Prostate gland (tissue), 2 donors: Measurements from ENCODE around the gene TDRD9. TPM values are rescaled to one million over a fixed set of nuclear protein-coding genes. Genes with fewer than 3 reads are reported as not detected.

ENCODE experiments used
- DNase-seq: peaks from one replicate; pipeline ENCODE4 v3.0.0-alpha.2; 2019; ENCODE audit warnings: low spot score
- H3K27ac ChIP-seq, 2 donors: fragments of 200-600 bp; sonication (generic); 2 replicates each; pipeline ENCODE4 v1.5.1; 2017 to 2019
- H3K27me3 ChIP-seq: fragments of 200-600 bp; sonication (generic); replicated peaks from 2 replicates; pipeline ENCODE4 v1.5.1; 2019; ENCODE audit not compliant: insufficient read depth
- H3K36me3 ChIP-seq, 2 donors: fragments of 200-600 bp; sonication (generic); 1 replicate in 1 of 2; 2 replicates in 1 of 2; pipeline versions ENCODE4 v1.5.1 to v1.8.1; 2017 to 2019
- H3K4me1 ChIP-seq: fragments of 200-600 bp; sonication (generic); replicated peaks from 2 replicates; pipeline ENCODE4 v1.5.1; 2019
- H3K4me3 ChIP-seq, 2 donors: fragments of 200-600 bp; sonication (generic); 2 replicates each; pipeline ENCODE4 v1.5.1; 2017 to 2019
- H3K9me3 ChIP-seq: fragments of 200-600 bp; sonication (generic); 2 replicates; pipeline ENCODE4 v1.5.1; 2017
- CTCF ChIP-seq, 4 experiments: fragments of 200-600 bp in 2 of 4; fragments of 450-650 bp in 2 of 4; sonication (generic) in 2 of 4; IDR thresholded peaks; 1 replicate in 3 of 4; 2 replicates in 1 of 4; pipeline ENCODE4 v1.5.1; 2016 to 2019; ENCODE audit warnings: antibody characterized with exemption in 4 of 4, mild to moderate bottlenecking in 2 of 4, moderate library complexity in 2 of 4
- POLR2A ChIP-seq: fragments of 450-650 bp; IDR thresholded peaks from one replicate; pipeline ENCODE4 v1.6.1; 2016; ENCODE audit warnings: antibody characterized with exemption, mild to moderate bottlenecking
- POLR2AphosphoS5 ChIP-seq: sonication (generic); formaldehyde crosslinking; IDR thresholded peaks from one replicate; pipeline ENCODE4 v1.6.1; 2017; ENCODE audit warnings: antibody characterized with exemption
- WGBS: methylation state at CpG from one replicate; pipeline ENCODE4 v1.1.5; 2018; 5-methylcytosine and 5-hydroxymethylcytosine counted together
- intact Hi-C: fragments of 100-400 bp; cut with DNase I; formaldehyde crosslinking; loops from one replicate; pipeline ENCODE4 v1.14.2; 2022
- total RNA-seq, 2 donors: library from RNA; depleted of rRNA; stranded (reverse); fragments of >200 nt; gene quantifications; one replicate each; pipeline ENCODE4 v1.1.0, GENCODE V29; 2016

TDRD9 gene
- total RNA-seq, 2 donors from 2014 or later, result 0.64 to 18.2 TPM

GRCh38 chr14:104087981-104088850, 160.0 kb downstream of the TDRD9 start:
- Histone ChIP-seq H3K4me3 (no peak overlapping the region), H3K36me3 (no peaks in the 10 kb centered on the region), H3K4me1 (no peaks in the 10 kb centered on the region), H3K27me3 (peaks cover 2% of the 10 kb centered on the region), H3K9me3 (no peaks in the 10 kb centered on the region), H3K27ac (no peak overlapping the region)
- no peak for TF ChIP-seq CTCF (IDR thresholded peaks at IDR 0.05)
- TF ChIP-seq POLR2A, result no peak
- intact Hi-C loops, result no loop called here
- DNase-seq, result no peak
- 83% methylated on average over 23 of the region's 23 CpGs for WGBS

GRCh38 chr14:104090071-104090748, 162.0 kb downstream of the TDRD9 start:
- no peaks in the 10 kb centered on the region for H3K36me3 ChIP-seq
- H3K27ac ChIP-seq, result no peak overlapping the region
- intact Hi-C loops, result no loop called here
- H3K9me3 ChIP-seq, result no peaks in the 10 kb centered on the region
- no peak for DNase-seq
- H3K4me1 ChIP-seq, result no peaks in the 10 kb centered on the region
- peaks cover 2% of the 10 kb centered on the region for H3K27me3 ChIP-seq
- H3K4me3 ChIP-seq, result no peak overlapping the region
- WGBS, result 96% methylated on average over 19 of the region's 20 CpGs
- TF ChIP-seq POLR2AphosphoS5, result no peak
- no peak for TF ChIP-seq POLR2A
- no peak for TF ChIP-seq CTCF (IDR thresholded peaks at IDR 0.05)

GRCh38 chr14:104091061-104091926, 163.0 kb downstream of the TDRD9 start:
- WGBS, result 50% methylated on average over 26 of the region's 26 CpGs
- no peaks in the 10 kb centered on the region for H3K36me3 ChIP-seq
- TF ChIP-seq POLR2A (no peak), POLR2AphosphoS5 (no peak), CTCF (IDR thresholded peaks at IDR 0.05) (no peak)
- intact Hi-C loops, result no loop called here
- H3K4me1 ChIP-seq, result no peaks in the 10 kb centered on the region
- H3K9me3 ChIP-seq, result no peaks in the 10 kb centered on the region
- H3K4me3 ChIP-seq, result no peak overlapping the region
- DNase-seq, result no peak
- H3K27me3 ChIP-seq, result no peaks in the 10 kb centered on the region
- H3K27ac ChIP-seq, result no peak overlapping the region

GRCh38 chr14:104091927-104092771, 163.9 kb downstream of the TDRD9 start:
- H3K4me1 ChIP-seq, result no peaks in the 10 kb centered on the region
- no peaks in the 10 kb centered on the region for H3K36me3 ChIP-seq
- H3K27me3 ChIP-seq, result peaks cover 5% of the 10 kb centered on the region
- H3K27ac ChIP-seq, result no peak overlapping the region
- no peak overlapping the region for H3K4me3 ChIP-seq
- TF ChIP-seq CTCF (IDR thresholded peaks at IDR 0.05) (no peak), POLR2AphosphoS5 (no peak), POLR2A (no peak)
- DNase-seq, result no peak
- intact Hi-C loops, result no loop called here
- WGBS, result 90% methylated on average over 22 of the region's 23 CpGs
- no peaks in the 10 kb centered on the region for H3K9me3 ChIP-seq
